Measurements from ENCODE around the gene USP36.
A peak's percentile ranks its signal among the peaks of the same experiment; 100 is the strongest.
"Not testable (repeated sequence)": the region's sequence is repeated elsewhere in the genome, so short reads cannot be mapped to it uniquely, and the experiment has no call there.

The USP36 gene

DNA sequence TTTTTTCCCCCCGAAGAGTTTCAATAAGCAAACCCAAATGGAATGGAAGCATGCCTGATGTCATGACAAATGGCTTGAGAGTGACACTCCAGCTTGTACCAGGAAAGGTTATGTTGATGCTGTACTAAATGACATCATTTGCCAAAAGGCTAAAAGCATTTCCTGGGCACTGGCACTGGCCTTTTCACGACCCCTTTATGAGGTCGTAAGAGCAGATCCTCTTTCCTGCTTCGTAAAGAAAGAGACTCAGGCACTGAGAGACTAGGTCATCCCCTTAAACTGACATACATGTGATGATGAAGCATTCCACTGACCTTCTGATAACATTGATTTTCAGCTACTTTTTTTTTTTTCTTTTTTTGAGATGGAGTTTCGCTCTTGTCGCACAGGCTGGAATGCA lies 31.9 kb upstream of the USP36 start:
- no peak for DNase-seq (ENCODE audit: low read depth in 2 of 2)

DNA sequence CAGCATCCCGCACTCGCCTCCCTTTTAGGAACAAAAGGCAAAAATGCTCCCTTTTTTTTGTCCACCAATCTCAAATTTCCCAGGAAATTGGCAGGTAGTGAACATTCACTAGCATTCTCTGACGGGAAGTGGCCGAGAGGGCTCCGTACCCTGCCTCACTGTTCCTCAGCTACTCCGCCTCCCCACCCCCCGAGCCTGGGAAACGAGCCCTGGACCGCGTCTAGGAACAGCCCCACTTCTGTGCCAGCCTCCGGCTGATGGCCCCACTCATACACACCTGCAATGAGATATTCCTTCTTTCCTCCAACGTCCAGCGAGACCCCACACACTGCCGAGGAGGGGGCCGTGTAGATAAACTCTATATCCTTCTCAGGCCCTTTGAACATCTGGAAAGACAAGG lies 30.0 kb upstream of the USP36 start:
- DNase-seq (ENCODE audit: low read depth in 2 of 2), result no peak

DNA sequence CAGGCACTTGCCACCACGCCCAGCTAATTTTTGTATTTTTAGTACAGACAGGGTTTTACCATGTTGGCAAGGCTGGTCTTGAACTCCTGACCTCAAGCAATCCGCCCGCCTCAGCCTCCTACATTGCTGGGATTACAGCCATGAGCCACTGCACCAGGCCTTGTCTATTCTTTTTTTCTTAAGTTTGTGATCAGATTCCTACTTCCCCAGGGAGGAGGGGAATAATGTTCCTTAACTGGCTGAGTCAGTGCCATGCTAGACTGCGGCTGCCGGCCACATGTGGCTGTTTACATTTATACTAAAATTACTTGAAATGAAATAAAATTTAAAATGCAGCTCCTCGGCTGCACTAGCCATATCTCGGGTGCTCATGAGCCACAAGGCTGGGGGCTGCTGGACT lies 27.8 kb upstream of the USP36 start:
- DNase-seq (ENCODE audit: low read depth in 2 of 2), result no peak

DNA sequence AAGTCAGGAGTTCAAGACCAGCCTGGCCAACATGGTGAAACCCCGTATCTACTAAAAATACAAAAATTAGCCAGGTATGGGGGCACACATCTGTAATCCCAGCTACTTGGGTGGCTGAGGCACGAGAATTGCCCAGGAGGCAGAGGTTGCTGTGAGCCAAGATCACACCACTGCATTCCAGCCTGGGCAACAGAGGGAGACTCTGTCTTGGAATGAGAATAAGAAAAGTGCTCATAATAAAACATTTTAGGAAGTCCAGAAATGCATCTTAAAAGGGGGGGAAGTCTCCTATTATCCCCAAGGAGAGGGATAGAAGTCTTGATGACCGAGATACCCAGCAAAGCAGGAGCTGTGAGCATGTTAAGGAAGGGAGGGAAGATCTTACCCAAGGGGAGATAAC lies 26.4 kb upstream of the USP36 start:
- not testable (repeated sequence) for DNase-seq (ENCODE audit: low read depth in 2 of 2)

DNA sequence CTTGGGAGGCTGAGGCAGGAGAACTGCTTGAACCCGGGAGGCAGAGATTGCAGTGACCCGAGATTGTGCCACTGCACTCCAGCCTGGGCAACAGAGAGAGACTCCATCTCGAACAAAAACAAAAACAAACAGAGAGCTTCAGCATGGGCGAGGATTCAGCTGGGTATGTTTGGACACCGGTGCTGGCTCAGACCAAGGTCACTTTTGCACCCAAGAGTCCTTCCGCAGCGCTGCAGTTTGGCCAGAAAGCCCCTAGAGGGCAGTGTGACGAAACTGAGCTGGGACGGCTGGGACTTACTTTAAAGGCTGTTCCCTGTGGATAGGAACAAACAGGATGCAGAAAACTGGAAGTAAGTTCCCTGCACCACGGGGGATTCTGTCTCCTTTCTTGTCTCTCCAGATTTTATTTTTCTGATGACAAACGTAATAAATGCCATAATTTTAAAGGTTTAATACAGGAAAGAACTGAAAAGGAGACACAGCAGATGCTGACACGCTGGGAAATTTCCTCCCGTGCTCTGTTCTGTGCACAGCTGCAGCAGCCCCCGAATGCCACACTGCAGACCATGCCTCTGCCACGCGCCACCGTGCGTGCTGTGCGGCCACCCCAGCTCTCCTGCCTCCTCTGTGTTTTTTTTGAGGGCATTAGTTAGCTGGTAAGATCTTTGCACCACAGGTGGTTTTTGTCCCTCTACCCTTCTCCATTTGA lies 25.2 kb upstream of the USP36 start:
- peak; percentile 24 to 44 for DNase-seq (ENCODE audit: low read depth in 2 of 2)

DNA sequence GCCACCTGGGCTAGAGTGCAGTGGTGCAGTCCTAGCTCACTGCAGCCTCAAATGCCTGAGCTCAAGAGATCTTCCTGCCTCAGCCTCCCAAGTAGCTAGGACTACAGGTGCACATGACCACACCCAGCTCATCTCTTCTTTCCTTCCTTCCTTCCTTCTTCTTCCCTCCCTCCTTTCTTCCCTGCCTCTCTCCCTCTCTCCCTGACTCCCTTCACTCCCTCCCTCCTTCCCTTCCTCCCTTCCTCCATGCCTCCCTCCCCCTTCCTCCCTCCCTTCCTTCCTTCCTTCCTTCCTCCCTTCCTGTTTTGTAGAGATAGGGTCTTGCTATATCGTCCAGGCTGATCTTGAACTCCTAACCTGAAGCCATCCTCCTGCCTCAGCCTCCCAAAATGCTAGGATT lies 23.5 kb upstream of the USP36 start:
- no peak for DNase-seq (ENCODE audit: low read depth in 2 of 2)

DNA sequence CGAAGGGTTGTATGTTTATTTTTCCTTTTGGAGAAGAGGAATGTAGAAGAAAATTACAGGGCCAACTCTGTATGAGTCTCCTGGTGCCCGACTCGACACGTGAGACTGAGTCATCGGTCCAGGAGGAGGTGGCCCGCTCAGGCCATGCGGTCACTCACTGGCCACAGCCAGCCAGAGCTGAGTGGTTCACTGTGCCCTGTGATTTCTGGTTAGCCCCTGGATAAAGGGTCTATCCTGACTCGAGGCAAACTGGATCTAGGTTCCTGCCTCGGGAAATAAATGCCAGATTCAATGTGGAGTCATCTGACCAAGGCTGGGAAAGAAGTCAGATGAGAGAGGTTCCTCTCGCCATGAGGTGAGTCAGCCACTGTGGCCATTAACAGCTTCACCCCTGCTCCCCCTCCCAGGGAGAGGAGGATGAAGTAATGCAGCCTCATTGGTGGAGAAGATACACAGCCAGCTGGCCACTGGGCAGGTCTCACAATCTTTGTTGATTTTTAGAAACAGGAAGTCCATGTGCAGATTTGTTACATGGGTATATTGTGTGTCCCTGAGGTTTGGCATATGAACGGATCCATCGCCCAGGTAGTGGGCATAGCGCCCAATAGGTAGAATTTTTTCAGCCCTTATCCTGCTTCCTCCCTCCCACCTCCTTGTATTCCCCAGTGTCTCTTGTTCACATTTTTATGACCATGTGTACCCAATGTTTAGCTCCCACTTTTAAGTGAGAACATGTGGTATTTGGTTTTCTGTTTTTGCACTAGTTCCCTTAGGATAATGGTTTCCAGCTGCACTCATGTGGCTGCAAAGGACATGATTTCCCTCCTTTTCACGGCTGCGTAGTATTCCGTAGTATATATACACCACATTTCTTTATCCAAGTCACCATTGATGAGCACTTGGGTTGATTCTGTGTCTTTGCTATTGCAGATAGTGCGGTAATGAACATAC lies 21.7 kb upstream of the USP36 start:
- no peak for DNase-seq (ENCODE audit: low read depth in 2 of 2)

DNA sequence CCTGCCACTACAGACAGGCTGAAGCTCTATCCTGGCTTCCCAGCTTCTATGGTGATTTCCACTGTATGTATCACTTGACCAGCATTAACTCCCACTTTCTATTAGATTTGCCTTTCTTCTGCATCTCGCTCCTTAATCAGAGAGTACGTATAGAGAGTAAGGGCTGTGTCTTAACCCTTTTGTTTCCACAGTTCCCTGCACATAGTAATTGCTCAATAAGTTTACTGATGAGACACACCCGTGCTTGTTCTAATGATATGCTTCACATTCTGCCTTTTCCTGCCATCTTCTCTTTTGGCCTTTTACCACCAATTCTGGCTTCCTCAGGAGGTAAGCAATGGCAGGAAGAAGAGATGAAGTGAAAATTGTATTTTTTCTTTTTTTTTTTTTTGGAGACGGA lies 20.6 kb upstream of the USP36 start:
- no peak for DNase-seq (ENCODE audit: low read depth in 2 of 2)

DNA sequence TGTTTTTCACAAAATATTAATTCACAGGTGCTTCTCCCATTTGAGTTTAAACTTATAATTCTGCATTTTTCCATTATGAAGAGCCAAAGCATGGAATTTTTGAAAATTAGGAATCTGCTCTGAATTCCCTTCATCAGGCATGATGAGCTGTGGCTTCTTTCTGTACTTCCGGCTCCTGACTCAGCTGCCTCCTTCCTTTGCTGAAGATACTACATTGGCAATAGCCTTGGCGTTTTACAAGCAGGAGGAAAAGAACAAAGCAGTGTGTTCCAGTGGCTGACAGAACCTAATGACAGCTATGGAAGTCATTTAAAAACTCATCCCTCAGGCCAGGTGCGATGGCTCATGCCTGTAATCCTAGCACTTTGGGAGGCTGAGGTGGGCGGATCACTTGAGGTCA lies 18.4 kb upstream of the USP36 start:
- no peak for DNase-seq (ENCODE audit: low read depth in 2 of 2)

DNA sequence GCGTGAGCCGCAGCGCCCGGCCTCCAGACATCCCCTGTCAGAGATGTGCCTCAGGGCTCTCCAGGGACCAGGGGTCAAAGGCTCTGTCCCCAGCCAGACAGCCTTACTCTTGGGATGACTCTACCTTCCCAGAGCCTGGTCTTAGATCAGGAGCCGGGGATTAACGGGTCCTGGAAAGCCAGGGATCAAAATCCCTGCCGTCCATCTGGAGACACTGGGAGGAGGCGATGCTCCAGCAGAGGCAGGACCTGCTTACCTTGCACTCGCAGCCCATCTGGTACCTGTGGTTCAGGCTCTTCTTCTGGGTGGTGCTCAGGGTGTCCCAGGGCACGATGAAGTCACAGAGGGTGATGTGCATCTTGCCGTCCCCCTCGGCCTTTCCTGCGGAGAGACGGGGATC lies 16.7 kb upstream of the USP36 start:
- no peak for DNase-seq (ENCODE audit: low read depth in 2 of 2)

DNA sequence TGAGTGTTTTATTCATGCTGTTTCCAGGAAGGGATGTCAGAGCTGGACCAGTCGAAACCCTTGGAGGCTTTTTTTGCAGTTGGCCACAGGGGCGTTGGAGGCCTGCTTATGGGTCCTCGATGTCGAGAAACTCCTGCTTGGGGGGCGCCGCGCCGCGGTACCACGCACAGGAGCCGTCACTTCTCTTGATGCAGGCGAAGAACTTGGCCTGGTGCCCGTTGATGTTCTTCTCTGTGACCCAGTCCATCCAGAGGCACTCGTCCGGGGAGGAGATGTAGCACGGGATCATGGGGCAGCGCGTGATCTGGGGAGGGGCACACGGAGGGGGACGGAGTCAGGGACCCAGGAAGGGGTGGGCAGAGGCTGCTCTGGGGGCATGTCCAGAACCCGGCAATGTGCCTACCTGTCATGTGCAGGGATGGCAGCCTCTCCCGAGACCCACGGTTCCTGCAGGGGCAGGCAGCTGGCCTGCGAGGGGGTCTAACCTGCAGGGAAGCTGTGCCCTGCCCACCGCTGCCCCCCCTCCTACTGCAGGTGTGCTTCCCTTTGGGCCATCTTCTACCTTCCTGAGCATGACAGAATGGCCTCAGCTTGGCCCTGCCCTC lies 15.0 kb upstream of the USP36 start:
- no peak for DNase-seq (ENCODE audit: low read depth in 2 of 2)

DNA sequence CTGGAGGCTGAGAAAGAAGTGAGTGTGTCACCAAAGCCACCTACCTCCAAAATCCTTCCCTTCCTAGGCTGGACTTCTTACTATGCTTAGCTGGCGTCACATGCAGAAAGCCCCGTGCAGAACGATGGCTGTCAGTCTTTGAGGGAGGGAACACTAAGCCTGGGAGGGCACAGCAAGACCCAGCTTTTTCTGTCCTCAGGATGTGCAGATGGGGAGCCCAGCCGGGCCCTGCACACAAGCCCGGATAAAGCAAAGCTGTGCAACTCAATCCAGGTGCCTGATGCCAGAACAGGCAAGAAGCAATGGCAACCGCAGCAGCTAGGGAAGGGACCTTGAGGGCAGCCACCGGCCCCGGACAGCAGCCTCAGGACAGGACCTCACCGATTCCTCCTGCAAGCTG lies 13.9 kb upstream of the USP36 start:
- no peak for DNase-seq (ENCODE audit: low read depth in 2 of 2)

DNA sequence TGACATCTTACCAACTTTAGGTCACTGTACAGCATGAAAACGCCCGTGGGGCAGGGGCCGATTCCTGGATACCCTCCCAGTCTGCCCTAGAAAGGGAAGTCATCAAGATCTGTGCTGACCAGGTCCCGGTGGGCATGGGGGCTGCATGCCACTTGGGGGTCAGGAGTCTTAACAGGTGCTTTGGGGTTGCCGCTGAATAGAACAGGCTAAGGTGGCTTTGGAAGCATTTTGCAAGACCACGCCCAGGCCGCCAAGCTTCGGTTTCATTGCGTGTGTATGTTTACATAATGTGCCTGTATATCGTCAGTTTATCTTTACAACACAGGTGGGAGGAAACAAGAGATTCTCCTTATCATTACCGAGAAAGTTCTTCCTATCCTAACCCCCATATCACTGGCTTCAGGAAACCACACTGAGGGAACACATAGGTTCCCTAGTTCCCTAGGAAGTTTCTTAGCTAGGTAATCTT lies 13.3 kb upstream of the USP36 start:
- no peak for DNase-seq (ENCODE audit: low read depth in 2 of 2)

DNA sequence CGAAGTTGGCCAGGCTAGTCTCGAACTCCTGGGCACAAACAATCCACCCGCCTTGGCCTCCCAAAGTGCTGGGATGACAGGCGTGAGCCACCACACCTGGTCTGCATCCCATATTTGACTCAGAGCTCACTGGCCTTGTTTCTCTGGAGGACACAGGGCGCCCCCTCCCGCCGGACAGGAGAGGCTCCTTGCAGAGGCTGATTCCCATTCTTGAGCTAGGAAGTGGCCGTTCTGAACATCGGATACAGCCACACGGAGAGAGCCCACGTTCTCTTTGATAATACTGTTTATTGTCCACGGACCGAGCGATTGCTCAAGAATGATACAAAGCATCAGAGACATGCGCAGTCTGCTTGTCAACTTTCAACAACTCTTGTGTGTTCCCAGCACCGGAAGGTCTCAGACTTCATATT lies 12.1 kb upstream of the USP36 start:
- no peak for DNase-seq (ENCODE audit: low read depth in 2 of 2)

DNA sequence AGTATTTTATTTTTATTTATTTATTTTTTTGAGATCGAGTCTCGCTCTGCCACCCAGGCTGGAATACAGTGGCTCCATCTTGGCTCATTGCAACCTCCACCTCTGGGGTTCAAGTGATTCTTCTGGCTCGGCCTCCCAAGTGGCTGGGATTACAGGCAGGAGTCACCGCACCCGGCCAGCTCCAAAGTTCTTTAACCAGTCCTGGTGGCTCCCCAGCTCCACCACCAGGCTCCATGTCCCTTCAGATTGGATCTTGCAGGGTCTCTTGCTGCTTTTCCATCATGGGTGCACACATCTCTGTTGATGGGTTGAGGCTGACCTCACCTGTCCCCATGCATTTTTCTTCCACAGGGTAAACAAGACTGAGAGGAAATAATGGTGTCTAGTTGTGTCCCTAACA lies 8.4 kb upstream of the USP36 start:
- DNase-seq (ENCODE audit: low read depth in 2 of 2), result no peak

DNA sequence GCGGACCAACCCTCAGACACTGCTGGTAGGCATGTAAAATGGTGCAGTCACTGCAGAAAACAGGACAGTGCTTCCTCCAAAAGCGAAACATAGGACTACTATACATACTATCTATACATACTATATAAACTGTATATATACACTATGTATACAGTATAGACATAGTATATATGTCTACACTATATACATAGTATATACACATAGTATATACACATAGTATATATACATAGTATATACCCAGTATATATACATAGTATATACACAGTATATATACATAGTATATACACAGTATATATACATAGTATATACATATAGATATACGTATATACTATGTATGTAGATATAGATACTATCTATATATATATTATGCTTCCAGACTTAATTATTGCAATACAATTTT lies 6.4 kb upstream of the USP36 start:
- no peak for DNase-seq (ENCODE audit: low read depth in 2 of 2)

DNA sequence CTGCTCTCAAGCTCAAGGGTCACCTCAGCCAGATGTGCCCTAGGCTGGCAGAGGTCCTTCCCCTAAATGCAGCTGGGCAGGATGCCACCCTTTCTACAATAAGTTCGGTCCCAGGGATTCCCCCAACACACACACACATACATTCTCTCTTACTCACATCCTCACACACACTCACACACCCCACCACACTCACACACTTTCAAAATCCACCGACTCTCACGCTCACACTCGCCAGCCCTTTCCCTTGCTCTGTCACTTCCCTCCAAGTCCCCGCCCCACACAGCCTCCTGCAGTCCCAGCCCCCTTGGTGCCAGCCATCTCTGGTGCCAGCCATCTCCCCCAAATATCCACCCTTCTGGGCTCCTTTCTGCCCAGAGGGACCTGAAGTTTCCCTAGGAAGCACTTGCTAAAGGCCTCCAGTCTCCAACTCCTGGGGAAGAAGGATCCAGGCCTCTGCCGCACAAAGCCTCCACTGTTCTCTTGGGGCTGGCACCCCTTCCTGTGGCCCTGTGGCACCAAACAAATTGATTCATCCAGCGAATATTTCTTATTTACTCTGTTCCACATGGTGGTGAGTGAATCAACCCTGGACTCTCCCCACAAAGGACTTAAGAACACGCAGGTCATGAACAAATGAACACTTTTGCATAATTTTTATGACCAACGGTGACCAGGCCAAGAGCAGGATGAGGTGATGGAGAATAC lies 3.8 kb upstream of the USP36 start:
- no peak for DNase-seq (ENCODE audit: low read depth in 2 of 2)

DNA sequence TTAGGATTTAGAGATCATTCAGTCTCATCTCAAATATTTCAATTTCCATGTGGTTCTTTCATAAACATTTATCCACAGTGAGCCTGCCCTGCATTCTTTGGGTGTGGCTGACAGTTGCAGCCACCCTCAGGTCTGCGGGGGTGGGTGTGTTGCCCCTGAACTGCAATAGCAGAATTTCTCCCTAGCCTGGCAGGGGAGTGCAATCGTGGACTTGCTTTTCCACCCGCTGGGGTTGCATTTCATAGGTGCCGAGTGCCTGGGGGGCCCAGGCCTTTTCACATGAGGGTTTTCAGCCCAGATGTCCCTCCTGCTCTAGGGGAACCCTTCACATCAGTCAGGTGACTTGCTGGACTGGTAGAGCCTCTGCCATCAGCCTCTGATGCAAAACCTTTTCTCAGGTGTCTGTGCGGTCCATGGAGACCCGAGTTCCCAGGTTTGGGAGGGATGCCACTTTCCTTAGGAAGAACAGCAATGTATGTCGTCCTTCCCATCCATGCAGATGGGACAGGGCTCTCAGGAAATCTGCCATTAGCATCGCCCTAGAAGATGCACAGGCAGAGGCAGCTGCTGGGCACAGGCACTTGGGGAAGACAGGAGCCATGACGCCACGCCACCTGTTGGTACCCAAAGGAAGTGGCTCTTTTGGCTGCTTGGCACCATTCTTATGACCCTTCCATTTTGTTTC lies 2.4 kb upstream of the USP36 start:
- no peak for DNase-seq (ENCODE audit: low read depth in 2 of 2)

DNA sequence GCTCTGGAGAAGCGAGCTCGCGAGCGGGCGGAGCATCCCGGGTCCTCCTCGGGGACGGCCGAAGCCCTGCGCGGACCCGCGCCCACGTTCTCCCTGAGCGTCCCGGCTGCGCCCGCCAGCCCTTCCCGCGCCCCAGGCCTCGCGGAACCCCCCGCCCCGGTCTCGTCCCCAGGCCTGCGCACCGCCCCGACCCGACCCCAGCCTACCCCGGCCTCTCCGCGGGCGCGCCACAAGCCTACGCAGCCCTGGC lies 159 bp downstream of the USP36 start:
- DNase-seq (ENCODE audit: low read depth in 2 of 2), result no peak

DNA sequence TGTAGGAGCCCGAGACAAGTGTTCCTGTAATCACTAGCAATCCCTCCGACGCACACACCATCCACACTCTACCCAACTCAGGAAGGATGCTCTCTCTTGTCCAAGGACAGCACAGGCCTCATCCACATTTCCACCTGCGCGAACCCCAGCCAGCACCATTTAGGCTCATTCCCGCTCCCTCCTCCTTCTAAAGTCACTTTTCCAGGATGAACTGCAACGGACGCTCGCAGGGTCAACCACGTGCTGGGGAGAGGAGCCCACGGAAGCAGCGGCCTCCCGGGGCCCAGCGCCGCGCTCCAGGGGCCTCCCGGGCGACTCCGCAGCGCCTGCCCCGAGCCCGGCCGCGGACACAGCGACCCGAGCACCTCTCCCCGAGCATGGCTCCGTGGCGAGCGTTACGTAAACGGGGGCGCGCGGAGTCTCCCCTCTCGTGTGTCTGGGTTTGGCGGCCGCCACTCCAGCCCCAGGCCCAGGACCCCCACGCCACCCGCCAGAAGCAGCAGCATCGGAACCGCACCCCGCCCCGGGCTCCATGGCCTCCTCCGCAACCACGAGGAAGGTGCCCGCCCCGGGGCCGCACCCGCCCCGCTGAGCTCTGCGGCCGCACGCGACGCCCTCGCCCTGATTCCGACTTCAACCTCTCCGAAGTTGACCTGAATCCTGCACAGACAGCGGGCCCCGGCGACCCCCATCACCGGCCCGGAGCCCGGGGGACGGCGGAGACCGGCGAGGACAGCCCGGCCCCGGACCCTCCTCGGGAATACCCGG lies 668 bp downstream of the USP36 start:
- no peak for DNase-seq (ENCODE audit: low read depth in 2 of 2)

DNA sequence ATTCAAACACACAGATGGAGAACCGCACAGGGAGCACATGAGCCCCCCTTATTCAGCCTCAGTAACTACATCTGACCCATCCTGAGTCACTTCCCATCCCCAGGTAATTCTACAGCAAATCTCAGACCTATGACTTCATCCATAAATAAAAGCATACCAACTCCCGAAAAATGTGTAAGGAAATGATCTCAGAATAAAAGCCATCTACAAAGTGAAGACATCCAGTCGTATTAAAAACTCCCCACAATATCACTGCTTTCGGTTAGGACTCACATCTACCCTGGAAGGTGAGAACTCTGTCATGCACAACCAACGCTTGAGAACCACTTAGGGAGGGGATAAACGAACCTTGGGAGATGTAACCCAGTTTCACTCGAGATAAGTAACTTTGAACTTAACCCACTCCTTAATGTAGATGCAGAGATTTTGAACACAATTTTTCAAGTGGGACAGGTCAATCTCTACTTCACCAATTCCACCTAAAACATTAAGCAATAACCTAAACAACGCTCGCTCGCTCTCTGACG lies 1.3 kb downstream of the USP36 start:
- no peak for DNase-seq (ENCODE audit: low read depth in 2 of 2)

All from stimulated activated CD4-positive, alpha-beta T cell treated with anti-CD3 and anti-CD28 coated beads, Interleukin-1b, Interleukin-23, amount 100 ng/mL, for 1 hour (primary cell).